ENCODE data around the gene FBXO38. TPM values are rescaled to one million over a fixed set of nuclear protein-coding genes. Genes with fewer than 3 reads are reported as not detected.

FBXO38 gene
- total and polyA plus RNA-seq, 2 of the 4 experiments (the other 2 are of a cell fraction), result 14.9 to 70.1 TPM

DNA sequence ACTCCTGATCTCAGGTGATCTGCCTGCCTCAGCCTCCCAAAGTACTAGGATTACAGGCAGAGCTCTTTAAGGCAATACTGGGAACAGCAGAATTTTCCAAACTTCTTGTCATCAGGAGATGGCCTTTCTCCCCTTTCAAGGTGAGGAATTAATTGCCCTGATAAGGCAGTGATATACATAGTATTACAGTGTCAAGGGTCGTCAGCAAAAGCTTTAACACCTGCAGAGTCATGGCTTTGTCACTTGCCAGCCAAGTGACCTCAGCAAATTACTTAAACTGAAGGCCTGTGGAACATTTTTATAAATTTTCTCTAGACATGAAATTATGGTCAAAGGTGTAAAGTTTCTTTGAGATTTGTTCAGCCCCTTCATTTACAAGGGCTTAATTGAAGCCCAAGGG is 59.5 kb downstream of the FBXO38 start:
- H2BK15ac ChIP-seq (ENCODE audit: low read depth, low read length), result no peak overlapping the region
- DNase-seq (no peak), ATAC-seq (ENCODE audit: low read depth) (no peak)
- no peak for TF ChIP-seq NFE2L2 (IDR thresholded peaks at IDR 0.05; ENCODE audit: low read depth, low read length)
- no peak for TF ChIP-seq SMC3 (IDR thresholded peaks at IDR 0.05; ENCODE audit: low read depth, low read length)
- TF ChIP-seq MAZ (IDR thresholded peaks at IDR 0.05; ENCODE audit: borderline replicate concordance, low read depth, low read length), result no peak
- TF ChIP-seq, protein P1, sequence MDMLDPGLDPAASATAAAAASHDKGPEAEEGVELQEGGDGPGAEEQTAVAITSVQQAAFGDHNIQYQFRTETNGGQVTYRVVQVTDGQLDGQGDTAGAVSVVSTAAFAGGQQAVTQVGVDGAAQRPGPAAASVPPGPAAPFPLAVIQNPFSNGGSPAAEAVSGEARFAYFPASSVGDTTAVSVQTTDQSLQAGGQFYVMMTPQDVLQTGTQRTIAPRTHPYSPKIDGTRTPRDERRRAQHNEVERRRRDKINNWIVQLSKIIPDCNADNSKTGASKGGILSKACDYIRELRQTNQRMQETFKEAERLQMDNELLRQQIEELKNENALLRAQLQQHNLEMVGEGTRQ (IDR thresholded peaks at IDR 0.05; ENCODE audit: low read depth, low read length), result no peak
- TF ChIP-seq MXI1 (IDR thresholded peaks at IDR 0.05; ENCODE audit: borderline replicate concordance, low read depth, low read length), result no peak
- TF ChIP-seq RFX5 (IDR thresholded peaks at IDR 0.05; ENCODE audit: low read depth, low read length), result no peak
- TF ChIP-seq RAD21 (IDR thresholded peaks at IDR 0.05; ENCODE audit: low read length), result no peak
- no peak for TF ChIP-seq RCOR1 (IDR thresholded peaks at IDR 0.05; ENCODE audit: insufficient replicate concordance, low read length)
- TF ChIP-seq CHD1 (IDR thresholded peaks at IDR 0.05; ENCODE audit: low read depth, low read length), result no peak
- TF ChIP-seq, protein P2, sequence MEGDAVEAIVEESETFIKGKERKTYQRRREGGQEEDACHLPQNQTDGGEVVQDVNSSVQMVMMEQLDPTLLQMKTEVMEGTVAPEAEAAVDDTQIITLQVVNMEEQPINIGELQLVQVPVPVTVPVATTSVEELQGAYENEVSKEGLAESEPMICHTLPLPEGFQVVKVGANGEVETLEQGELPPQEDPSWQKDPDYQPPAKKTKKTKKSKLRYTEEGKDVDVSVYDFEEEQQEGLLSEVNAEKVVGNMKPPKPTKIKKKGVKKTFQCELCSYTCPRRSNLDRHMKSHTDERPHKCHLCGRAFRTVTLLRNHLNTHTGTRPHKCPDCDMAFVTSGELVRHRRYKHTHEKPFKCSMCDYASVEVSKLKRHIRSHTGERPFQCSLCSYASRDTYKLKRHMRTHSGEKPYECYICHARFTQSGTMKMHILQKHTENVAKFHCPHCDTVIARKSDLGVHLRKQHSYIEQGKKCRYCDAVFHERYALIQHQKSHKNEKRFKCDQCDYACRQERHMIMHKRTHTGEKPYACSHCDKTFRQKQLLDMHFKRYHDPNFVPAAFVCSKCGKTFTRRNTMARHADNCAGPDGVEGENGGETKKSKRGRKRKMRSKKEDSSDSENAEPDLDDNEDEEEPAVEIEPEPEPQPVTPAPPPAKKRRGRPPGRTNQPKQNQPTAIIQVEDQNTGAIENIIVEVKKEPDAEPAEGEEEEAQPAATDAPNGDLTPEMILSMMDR (conservative IDR thresholded peaks at IDR 0.05; ENCODE audit: low read depth, low read length), result no peak
- no peak for TF ChIP-seq POLR2A (IDR thresholded peaks at IDR 0.05; ENCODE audit: low read depth, low read length)
- TF ChIP-seq, protein P3, sequence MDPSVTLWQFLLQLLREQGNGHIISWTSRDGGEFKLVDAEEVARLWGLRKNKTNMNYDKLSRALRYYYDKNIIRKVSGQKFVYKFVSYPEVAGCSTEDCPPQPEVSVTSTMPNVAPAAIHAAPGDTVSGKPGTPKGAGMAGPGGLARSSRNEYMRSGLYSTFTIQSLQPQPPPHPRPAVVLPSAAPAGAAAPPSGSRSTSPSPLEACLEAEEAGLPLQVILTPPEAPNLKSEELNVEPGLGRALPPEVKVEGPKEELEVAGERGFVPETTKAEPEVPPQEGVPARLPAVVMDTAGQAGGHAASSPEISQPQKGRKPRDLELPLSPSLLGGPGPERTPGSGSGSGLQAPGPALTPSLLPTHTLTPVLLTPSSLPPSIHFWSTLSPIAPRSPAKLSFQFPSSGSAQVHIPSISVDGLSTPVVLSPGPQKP (IDR thresholded peaks at IDR 0.05; ENCODE audit: borderline replicate concordance, low read depth, low read length), result no peak
- H2BK5ac ChIP-seq (ENCODE audit: low read depth, low read length, poor library complexity, severe bottlenecking), result no peak overlapping the region
- ChIA-PET CTCF (interaction anchor here (0.8 to 8.9 kb wide), 4 partner anchors 31 to 671 kb away, joined by 3 to 59 read pairs (median 7); no protein-coding TSS in a partner anchor), POLR2A (ENCODE audit: unreplicated experiment) (no interaction called here)
- H2AK9ac ChIP-seq (replicated peaks; ENCODE audit: low read depth, low read length, poor library complexity), result no peak overlapping the region
- H2AFZ ChIP-seq (replicated peaks; ENCODE audit: low read length, poor library complexity), result no peak overlapping the region
- no peaks in the 10 kb centered on the region for H3K27me3 ChIP-seq (ENCODE audit: control insufficient read depth, insufficient read depth, low read length)
- dilution Hi-C loops (cut with HindIII; ENCODE audit: low sequenced_read_pairs, unreplicated experiment), result no loop called here
- H3K36me3 ChIP-seq (ENCODE audit: control insufficient read depth, insufficient read depth, low read length), result peaks cover 11% of the 10 kb centered on the region
- intact Hi-C loops (cut with micrococcal nuclease), result loop anchor here (5.0 kb wide), 2 partner anchors 151 to 669 kb away; no protein-coding TSS in a partner anchor
- no peak overlapping the region for H3K56ac ChIP-seq (ENCODE audit: extremely low read depth, insufficient read depth, low read length)
- WGBS, 2 experiments (ENCODE audit: extremely low coverage in 2 of 2, insufficient read length in 1 of 2), result no CpG with 5 or more reads among the region's 1 CpG
- H3K4me2 ChIP-seq (ENCODE audit: low read depth, low read length), result no peak overlapping the region
- H2AK5ac ChIP-seq (ENCODE audit: low read depth, low read length), result no peak overlapping the region
- H2BK20ac ChIP-seq (ENCODE audit: low read depth, low read length), result no peak overlapping the region
- no peak overlapping the region for H3K4me3 ChIP-seq (ENCODE audit: insufficient read depth, low read depth, low read length)
- no peak overlapping the region for H3K14ac ChIP-seq (replicated peaks; ENCODE audit: low read depth, low read length)
- in situ Hi-C loops (cut with MboI; ENCODE audit: low sequenced_read_pairs), result loop anchor here (10.0 to 25.0 kb wide), 3 partner anchors 592 to 794 kb away; no protein-coding TSS in a partner anchor
- H3K9me3 ChIP-seq (ENCODE audit: control insufficient read depth, insufficient read depth, low read length), result no peaks in the 10 kb centered on the region
- no peak overlapping the region for H3K4ac ChIP-seq (ENCODE audit: low read depth, low read length)
- H3K9ac ChIP-seq (ENCODE audit: low read depth, low read length), result no peak overlapping the region
- no peak overlapping the region for H2BK120ac ChIP-seq (ENCODE audit: low read depth, low read length)
- H3K4me1 ChIP-seq (ENCODE audit: control insufficient read depth, insufficient read depth, low read length), result no peaks in the 10 kb centered on the region
- no peaks in the 10 kb centered on the region for H3K9me1 ChIP-seq (ENCODE audit: insufficient read depth, low read length)
- no peaks in the 10 kb centered on the region; a peak in 1 of 4 replicates for H3K79me1 ChIP-seq (ENCODE audit: low read depth in 1 of 2, low read length in 2 of 2)
- H3K18ac ChIP-seq (ENCODE audit: low read depth, low read length), result no peak overlapping the region
- no peak overlapping the region for H4K91ac ChIP-seq (ENCODE audit: insufficient read depth, low read depth, low read length)
- H3K27ac ChIP-seq (ENCODE audit: insufficient read depth, low read length), result no peak overlapping the region
- BruUV-seq (replicated peaks), result no TSS peak
- H4K8ac ChIP-seq (ENCODE audit: low read depth in 2 of 2, low read length in 2 of 2), result no peak overlapping the region
- H4K5ac ChIP-seq (ENCODE audit: low read depth, low read length), result no peak overlapping the region
- H4K20me1 ChIP-seq (ENCODE audit: insufficient read depth, low read length), result no peaks in the 10 kb centered on the region
- H3K23ac ChIP-seq (ENCODE audit: low read depth, low read length), result no peak overlapping the region

Data from IMR-90 (cell line).